ENCODE measurements around the gene LRP2BP.

DNA sequence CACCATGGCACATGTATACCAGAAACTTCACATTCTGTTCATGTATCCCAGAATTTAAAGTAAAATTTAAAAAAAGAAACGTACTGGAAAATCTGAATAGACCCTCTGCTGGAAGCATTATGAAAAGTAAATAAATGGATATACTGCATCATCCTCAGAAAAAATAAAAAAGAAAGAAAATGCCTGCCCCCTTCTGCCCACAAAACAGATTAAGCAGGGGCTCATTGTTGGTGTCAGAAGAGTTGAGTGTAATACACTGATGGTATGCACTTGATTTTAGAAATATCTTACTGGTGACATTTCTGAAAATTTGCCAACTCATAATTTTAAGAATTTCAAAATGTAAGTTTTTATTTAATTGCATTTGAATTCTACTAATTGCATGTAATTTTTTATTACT lies 77.8 kb downstream of the LRP2BP start:
- TF ChIP-seq, protein P1, sequence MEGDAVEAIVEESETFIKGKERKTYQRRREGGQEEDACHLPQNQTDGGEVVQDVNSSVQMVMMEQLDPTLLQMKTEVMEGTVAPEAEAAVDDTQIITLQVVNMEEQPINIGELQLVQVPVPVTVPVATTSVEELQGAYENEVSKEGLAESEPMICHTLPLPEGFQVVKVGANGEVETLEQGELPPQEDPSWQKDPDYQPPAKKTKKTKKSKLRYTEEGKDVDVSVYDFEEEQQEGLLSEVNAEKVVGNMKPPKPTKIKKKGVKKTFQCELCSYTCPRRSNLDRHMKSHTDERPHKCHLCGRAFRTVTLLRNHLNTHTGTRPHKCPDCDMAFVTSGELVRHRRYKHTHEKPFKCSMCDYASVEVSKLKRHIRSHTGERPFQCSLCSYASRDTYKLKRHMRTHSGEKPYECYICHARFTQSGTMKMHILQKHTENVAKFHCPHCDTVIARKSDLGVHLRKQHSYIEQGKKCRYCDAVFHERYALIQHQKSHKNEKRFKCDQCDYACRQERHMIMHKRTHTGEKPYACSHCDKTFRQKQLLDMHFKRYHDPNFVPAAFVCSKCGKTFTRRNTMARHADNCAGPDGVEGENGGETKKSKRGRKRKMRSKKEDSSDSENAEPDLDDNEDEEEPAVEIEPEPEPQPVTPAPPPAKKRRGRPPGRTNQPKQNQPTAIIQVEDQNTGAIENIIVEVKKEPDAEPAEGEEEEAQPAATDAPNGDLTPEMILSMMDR (conservative IDR thresholded peaks at IDR 0.05; ENCODE audit: low read depth in 2 of 2) = no peak; a peak in 1 of 4 replicates
- TF ChIP-seq, protein P2, sequence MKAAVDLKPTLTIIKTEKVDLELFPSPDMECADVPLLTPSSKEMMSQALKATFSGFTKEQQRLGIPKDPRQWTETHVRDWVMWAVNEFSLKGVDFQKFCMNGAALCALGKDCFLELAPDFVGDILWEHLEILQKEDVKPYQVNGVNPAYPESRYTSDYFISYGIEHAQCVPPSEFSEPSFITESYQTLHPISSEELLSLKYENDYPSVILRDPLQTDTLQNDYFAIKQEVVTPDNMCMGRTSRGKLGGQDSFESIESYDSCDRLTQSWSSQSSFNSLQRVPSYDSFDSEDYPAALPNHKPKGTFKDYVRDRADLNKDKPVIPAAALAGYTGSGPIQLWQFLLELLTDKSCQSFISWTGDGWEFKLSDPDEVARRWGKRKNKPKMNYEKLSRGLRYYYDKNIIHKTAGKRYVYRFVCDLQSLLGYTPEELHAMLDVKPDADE (IDR thresholded peaks at IDR 0.05) = no peak
- TF ChIP-seq JUNB (IDR thresholded peaks at IDR 0.05; ENCODE audit: unreplicated experiment) = no peak
- TF ChIP-seq POLR2AphosphoS5 (IDR thresholded peaks at IDR 0.05; ENCODE audit: low read depth) = no peak
- no peak for TF ChIP-seq STAT1 (IDR thresholded peaks at IDR 0.05; ENCODE audit: unreplicated experiment)
- TF ChIP-seq, protein P3, sequence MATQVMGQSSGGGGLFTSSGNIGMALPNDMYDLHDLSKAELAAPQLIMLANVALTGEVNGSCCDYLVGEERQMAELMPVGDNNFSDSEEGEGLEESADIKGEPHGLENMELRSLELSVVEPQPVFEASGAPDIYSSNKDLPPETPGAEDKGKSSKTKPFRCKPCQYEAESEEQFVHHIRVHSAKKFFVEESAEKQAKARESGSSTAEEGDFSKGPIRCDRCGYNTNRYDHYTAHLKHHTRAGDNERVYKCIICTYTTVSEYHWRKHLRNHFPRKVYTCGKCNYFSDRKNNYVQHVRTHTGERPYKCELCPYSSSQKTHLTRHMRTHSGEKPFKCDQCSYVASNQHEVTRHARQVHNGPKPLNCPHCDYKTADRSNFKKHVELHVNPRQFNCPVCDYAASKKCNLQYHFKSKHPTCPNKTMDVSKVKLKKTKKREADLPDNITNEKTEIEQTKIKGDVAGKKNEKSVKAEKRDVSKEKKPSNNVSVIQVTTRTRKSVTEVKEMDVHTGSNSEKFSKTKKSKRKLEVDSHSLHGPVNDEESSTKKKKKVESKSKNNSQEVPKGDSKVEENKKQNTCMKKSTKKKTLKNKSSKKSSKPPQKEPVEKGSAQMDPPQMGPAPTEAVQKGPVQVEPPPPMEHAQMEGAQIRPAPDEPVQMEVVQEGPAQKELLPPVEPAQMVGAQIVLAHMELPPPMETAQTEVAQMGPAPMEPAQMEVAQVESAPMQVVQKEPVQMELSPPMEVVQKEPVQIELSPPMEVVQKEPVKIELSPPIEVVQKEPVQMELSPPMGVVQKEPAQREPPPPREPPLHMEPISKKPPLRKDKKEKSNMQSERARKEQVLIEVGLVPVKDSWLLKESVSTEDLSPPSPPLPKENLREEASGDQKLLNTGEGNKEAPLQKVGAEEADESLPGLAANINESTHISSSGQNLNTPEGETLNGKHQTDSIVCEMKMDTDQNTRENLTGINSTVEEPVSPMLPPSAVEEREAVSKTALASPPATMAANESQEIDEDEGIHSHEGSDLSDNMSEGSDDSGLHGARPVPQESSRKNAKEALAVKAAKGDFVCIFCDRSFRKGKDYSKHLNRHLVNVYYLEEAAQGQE (IDR thresholded peaks at IDR 0.05; ENCODE audit: unreplicated experiment) = no peak
